OCI-LY7 (cell line): Measurements from ENCODE around the gene COL18A1.

Experiments used
- CTCF ChIP-seq: fragments of 200-600 bp; sonication (generic); conservative IDR thresholded peaks from 2 replicates; pipeline ENCODE4 v1.5.1; 2014; ENCODE audit warnings: mild to moderate bottlenecking, antibody characterized with exemption, low read length, moderate library complexity, mixed read lengths
- EZH2phosphoT487 ChIP-seq: fragments of 200-600 bp; sonication (generic); IDR thresholded peaks from 2 replicates; pipeline ENCODE4 v1.6.1; 2018; ENCODE audit warnings: low read depth, borderline replicate concordance, mild to moderate bottlenecking, mixed run types, antibody characterized with exemption, low read length, moderate library complexity, mixed read lengths

GRCh38 chr21:45468051-45468970 is 63.3 kb downstream of the COL18A1 start:
- TF ChIP-seq CTCF = no peak
- TF ChIP-seq EZH2phosphoT487 = no peak
